AG10803 (cell line): ENCODE data around the gene L1CAM.

Experiments used
- DNase-seq: peaks from one replicate; pipeline ENCODE4 v3.0.0; 2010; ENCODE audit warnings: low read depth
- H3K4me3 ChIP-seq: 2 replicates; pipeline ENCODE4 v1.5.1; 2011; ENCODE audit warnings: mild to moderate bottlenecking, low read length, control low read depth
- TF ChIP-seq, protein P1 (sequence below): conservative IDR thresholded peaks from 2 replicates; pipeline ENCODE4 v1.5.1; 2011; ENCODE audit warnings: mild to moderate bottlenecking, low read length, control low read depth, inconsistent platforms

Gene L1CAM, protein sequence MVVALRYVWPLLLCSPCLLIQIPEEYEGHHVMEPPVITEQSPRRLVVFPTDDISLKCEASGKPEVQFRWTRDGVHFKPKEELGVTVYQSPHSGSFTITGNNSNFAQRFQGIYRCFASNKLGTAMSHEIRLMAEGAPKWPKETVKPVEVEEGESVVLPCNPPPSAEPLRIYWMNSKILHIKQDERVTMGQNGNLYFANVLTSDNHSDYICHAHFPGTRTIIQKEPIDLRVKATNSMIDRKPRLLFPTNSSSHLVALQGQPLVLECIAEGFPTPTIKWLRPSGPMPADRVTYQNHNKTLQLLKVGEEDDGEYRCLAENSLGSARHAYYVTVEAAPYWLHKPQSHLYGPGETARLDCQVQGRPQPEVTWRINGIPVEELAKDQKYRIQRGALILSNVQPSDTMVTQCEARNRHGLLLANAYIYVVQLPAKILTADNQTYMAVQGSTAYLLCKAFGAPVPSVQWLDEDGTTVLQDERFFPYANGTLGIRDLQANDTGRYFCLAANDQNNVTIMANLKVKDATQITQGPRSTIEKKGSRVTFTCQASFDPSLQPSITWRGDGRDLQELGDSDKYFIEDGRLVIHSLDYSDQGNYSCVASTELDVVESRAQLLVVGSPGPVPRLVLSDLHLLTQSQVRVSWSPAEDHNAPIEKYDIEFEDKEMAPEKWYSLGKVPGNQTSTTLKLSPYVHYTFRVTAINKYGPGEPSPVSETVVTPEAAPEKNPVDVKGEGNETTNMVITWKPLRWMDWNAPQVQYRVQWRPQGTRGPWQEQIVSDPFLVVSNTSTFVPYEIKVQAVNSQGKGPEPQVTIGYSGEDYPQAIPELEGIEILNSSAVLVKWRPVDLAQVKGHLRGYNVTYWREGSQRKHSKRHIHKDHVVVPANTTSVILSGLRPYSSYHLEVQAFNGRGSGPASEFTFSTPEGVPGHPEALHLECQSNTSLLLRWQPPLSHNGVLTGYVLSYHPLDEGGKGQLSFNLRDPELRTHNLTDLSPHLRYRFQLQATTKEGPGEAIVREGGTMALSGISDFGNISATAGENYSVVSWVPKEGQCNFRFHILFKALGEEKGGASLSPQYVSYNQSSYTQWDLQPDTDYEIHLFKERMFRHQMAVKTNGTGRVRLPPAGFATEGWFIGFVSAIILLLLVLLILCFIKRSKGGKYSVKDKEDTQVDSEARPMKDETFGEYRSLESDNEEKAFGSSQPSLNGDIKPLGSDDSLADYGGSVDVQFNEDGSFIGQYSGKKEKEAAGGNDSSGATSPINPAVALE

DNA sequence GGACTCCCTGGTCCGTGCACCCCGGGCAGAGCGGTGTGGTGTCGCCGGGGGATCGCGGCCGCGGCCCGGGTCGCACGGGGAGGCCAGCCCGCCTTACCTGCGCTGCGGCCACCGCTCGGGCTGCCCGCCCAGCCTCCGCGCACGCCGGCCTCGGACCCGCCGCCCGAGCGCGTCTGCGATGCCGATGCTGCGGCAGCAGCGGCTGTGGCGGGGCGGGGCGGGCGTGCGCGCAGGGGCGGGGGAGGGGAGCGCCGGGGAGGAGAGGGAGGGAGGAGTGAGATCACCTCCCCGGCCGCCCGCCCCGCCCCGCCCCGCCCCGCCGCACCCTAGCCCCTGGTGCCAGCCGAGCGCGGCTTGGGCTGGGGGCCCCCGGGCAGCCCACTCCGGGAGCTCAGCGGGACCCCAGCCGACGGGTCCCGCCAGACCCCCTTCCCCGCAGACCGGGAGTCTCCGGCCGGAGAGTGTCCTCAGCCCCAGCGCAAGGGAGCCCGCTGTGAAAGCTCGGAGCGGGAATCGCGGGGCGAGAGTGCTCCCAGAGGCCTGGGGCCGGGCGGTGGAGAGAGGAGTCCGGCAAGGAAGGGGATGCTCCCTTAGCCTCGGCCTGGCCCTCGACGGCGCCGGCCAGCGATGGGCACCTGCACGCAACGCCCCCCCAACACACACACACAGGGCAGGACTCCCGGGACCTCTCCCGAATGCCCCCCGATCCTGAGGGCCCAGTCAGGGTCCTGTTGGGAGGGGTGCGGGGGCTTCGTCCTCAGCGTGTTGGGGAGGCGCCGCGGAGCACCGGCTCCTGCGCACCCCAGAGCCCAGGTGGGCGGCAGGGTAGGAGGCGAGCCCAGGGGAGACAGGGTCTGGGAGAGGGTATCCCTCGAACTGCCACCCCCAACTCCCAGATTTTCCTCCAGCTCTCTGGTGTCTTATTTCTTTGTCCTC lies at the start of gene L1CAM:
Gene L1CAM, minus strand, starts transcription at position 206 of the 936 bp plus-strand sequence. CDS start 10,337 bp downstream, outside the sequence.
- TF ChIP-seq, protein P1, sequence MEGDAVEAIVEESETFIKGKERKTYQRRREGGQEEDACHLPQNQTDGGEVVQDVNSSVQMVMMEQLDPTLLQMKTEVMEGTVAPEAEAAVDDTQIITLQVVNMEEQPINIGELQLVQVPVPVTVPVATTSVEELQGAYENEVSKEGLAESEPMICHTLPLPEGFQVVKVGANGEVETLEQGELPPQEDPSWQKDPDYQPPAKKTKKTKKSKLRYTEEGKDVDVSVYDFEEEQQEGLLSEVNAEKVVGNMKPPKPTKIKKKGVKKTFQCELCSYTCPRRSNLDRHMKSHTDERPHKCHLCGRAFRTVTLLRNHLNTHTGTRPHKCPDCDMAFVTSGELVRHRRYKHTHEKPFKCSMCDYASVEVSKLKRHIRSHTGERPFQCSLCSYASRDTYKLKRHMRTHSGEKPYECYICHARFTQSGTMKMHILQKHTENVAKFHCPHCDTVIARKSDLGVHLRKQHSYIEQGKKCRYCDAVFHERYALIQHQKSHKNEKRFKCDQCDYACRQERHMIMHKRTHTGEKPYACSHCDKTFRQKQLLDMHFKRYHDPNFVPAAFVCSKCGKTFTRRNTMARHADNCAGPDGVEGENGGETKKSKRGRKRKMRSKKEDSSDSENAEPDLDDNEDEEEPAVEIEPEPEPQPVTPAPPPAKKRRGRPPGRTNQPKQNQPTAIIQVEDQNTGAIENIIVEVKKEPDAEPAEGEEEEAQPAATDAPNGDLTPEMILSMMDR, result no peak
- DNase-seq, result no peak
- no peak within 1 kb of the TSS for H3K4me3 ChIP-seq

- TF ChIP-seq, protein P1, result no peak
- no peak for DNase-seq
- peak overlapping the region; percentile 48 for H3K4me3 ChIP-seq
Observed at GRCh38 chrX:153935326-153935851, 49.4 kb upstream of the L1CAM start.

GRCh38 chrX:153934762-153935325 lies 48.9 kb upstream of the L1CAM start, which contains the start of gene NAA10:
Gene NAA10 (minus strand): TSS chrX:153935037. CDS start chrX:153934904, 133 bp downstream.
- H3K4me3 ChIP-seq, result peak within 1 kb of the TSS; percentile 71
- TF ChIP-seq, protein P1, result no peak
- peak; percentile 59 for DNase-seq

GRCh38 chrX:153934148-153934761 lies 48.3 kb upstream of the L1CAM start:
- TF ChIP-seq, protein P1, result no peak
- H3K4me3 ChIP-seq, result peak overlapping the region; percentile 71
- no peak for DNase-seq

GRCh38 chrX:153933748-153934147 lies 47.8 kb upstream of the L1CAM start:
- peak overlapping the region; percentile 71 for H3K4me3 ChIP-seq
- TF ChIP-seq, protein P1, result no peak
- peak; percentile 52 for DNase-seq
